K562 (cell line): Measurements from ENCODE around the gene SLC4A5.

Experiments
- CBX5 ChIP-seq: IDR thresholded peaks from 2 replicates; pipeline ENCODE4 v1.6.1; 2014; ENCODE audit warnings: low read depth, borderline replicate concordance
- CTCF ChIP-seq, 3 experiments: IDR thresholded peaks in 2 of 3; conservative IDR thresholded peaks in 1 of 3; 2 replicates each; pipeline ENCODE4 v1.5.1; 2011 to 2012; ENCODE audit warnings: low read length in 3 of 3, mild to moderate bottlenecking in 3 of 3, control low read depth in 2 of 3, improper control_type of control experiment in 1 of 3, inconsistent platforms in 1 of 3, low read depth in 1 of 3, mixed read lengths in 1 of 3, moderate library complexity in 1 of 3; ENCODE audit not compliant: insufficient read depth in 2 of 3
- FOXM1 ChIP-seq, 2 experiments: fragments of 450-650 bp in 1 of 2; sonication (generic) in 1 of 2; formaldehyde crosslinking in 1 of 2; IDR thresholded peaks; 2 replicates each; pipeline versions ENCODE4 v1.6.1 to v1.9.0; 2017 to 2022; ENCODE audit warnings: low read depth in 2 of 2, mild to moderate bottlenecking in 2 of 2, missing genetic modification reagents in 1 of 2, moderate library complexity in 1 of 2
- HNRNPLL ChIP-seq: fragments of 200-400 bp; formaldehyde crosslinking; IDR thresholded peaks from 2 replicates; pipeline ENCODE4 v1.6.1; 2017; ENCODE audit warnings: low read length, low read depth, mild to moderate bottlenecking; ENCODE audit not compliant: poor library complexity, severe bottlenecking
- IFI16 ChIP-seq: fragments of 250-450 bp; sonication (Bioruptor Pico); IDR thresholded peaks from 2 replicates; pipeline ENCODE4 v2.1.2; 2022; ENCODE audit warnings: mild to moderate bottlenecking, inconsistent platforms
- JUN ChIP-seq, 2 experiments: sonication (generic) in 1 of 2; formaldehyde crosslinking in 1 of 2; IDR thresholded peaks; 2 replicates each; pipeline versions ENCODE4 v1.6.1 to v1.8.0; 2012 to 2022; ENCODE audit warnings: borderline replicate concordance in 2 of 2, mild to moderate bottlenecking in 2 of 2, improper control_type of control experiment in 1 of 2, low read depth in 1 of 2, low read length in 1 of 2, missing genetic modification reagents in 1 of 2
- MAX ChIP-seq: sonication (generic); formaldehyde crosslinking; IDR thresholded peaks from 2 replicates; pipeline ENCODE4 v1.9.0; 2022; ENCODE audit warnings: mild to moderate bottlenecking, missing genetic modification reagents
- PATZ1 ChIP-seq: fragments of 250-450 bp; sonication (Bioruptor Pico); IDR thresholded peaks from 2 replicates; pipeline ENCODE4 v1.5.0; 2020; ENCODE audit warnings: mild to moderate bottlenecking, borderline replicate concordance
- RBM14 ChIP-seq: fragments of 200-400 bp; formaldehyde crosslinking; IDR thresholded peaks from 2 replicates; pipeline ENCODE4 v1.6.1; 2018; ENCODE audit warnings: low read depth, mild to moderate bottlenecking, low read length, moderate library complexity, borderline replicate concordance; ENCODE audit not compliant: insufficient read depth
- TCF7 ChIP-seq: sonication (generic); IDR thresholded peaks from 2 replicates; pipeline ENCODE4 v1.6.1; 2016; ENCODE audit warnings: antibody characterized with exemption, borderline replicate concordance
- ZFP36 ChIP-seq: fragments of 150-350 bp; IDR thresholded peaks from 2 replicates; pipeline ENCODE4 v1.6.1; 2018; ENCODE audit warnings: low read length, low read depth; ENCODE audit not compliant: partially characterized antibody
- ZNF318 ChIP-seq, 2 experiments: fragments of 450-650 bp; IDR thresholded peaks; 2 replicates each; pipeline ENCODE4 v1.6.1; 2016; ENCODE audit warnings: mild to moderate bottlenecking in 2 of 2, borderline replicate concordance in 1 of 2, low read depth in 1 of 2, moderate library complexity in 1 of 2
- ZNF766 ChIP-seq: fragments of 200-800 bp; sonication (Bioruptor generic); conservative IDR thresholded peaks from 2 replicates; pipeline ENCODE4 v1.6.1; 2016; ENCODE audit warnings: missing genetic modification characterization, missing compliant biosample characterization
- ZNF785 ChIP-seq: fragments of 250-450 bp; sonication (Bioruptor Pico); IDR thresholded peaks from 2 replicates; pipeline ENCODE4 v1.4.0; 2020; ENCODE audit warnings: mild to moderate bottlenecking

- TF ChIP-seq ZNF318 (IDR thresholded peaks at IDR 0.05; ENCODE audit: borderline replicate concordance in 1 of 2, low read depth in 1 of 2), result no peak
- no peak for TF ChIP-seq JUN (IDR thresholded peaks at IDR 0.05; ENCODE audit: borderline replicate concordance, low read depth, low read length)
- no peak for TF ChIP-seq JUN (CRISPR knock-in tag; IDR thresholded peaks at IDR 0.05; ENCODE audit: borderline replicate concordance)
- no peak for TF ChIP-seq FOXM1 (IDR thresholded peaks at IDR 0.05; ENCODE audit: low read depth)
- TF ChIP-seq FOXM1 (CRISPR knock-in tag; IDR thresholded peaks at IDR 0.05; ENCODE audit: low read depth), result no peak
- TF ChIP-seq CBX5, result no peak
- no peak for TF ChIP-seq TCF7
- no peak for TF ChIP-seq RBM14
- no peak for TF ChIP-seq ZNF766
- no peak for TF ChIP-seq CTCF (IDR thresholded peaks at IDR 0.05 in 2 of 3, conservative IDR thresholded peaks at IDR 0.05 in 1 of 3; ENCODE audit: insufficient read depth in 2 of 3, low read depth in 1 of 3, low read length in 3 of 3)
- TF ChIP-seq IFI16 (CRISPR knock-in tag), result no peak
- TF ChIP-seq PATZ1 (CRISPR knock-in tag), result no peak
- TF ChIP-seq HNRNPLL, result no peak
- no peak for TF ChIP-seq ZNF785 (CRISPR knock-in tag)
- TF ChIP-seq ZFP36, result no peak
- TF ChIP-seq MAX (CRISPR knock-in tag), result no peak
These were observed 40.0 kb upstream of the SLC4A5 start for GRCh38 chr2:74383254-74383653.
